ENCODE results near the gene RNF5. TPM values are rescaled to one million over a fixed set of nuclear protein-coding genes. Genes with fewer than 3 reads are reported as not detected.

The RNF5 gene
- total and polyA plus RNA-seq, 10 donors: 36.0 to 77.8 (median 56.1) TPM

DNA sequence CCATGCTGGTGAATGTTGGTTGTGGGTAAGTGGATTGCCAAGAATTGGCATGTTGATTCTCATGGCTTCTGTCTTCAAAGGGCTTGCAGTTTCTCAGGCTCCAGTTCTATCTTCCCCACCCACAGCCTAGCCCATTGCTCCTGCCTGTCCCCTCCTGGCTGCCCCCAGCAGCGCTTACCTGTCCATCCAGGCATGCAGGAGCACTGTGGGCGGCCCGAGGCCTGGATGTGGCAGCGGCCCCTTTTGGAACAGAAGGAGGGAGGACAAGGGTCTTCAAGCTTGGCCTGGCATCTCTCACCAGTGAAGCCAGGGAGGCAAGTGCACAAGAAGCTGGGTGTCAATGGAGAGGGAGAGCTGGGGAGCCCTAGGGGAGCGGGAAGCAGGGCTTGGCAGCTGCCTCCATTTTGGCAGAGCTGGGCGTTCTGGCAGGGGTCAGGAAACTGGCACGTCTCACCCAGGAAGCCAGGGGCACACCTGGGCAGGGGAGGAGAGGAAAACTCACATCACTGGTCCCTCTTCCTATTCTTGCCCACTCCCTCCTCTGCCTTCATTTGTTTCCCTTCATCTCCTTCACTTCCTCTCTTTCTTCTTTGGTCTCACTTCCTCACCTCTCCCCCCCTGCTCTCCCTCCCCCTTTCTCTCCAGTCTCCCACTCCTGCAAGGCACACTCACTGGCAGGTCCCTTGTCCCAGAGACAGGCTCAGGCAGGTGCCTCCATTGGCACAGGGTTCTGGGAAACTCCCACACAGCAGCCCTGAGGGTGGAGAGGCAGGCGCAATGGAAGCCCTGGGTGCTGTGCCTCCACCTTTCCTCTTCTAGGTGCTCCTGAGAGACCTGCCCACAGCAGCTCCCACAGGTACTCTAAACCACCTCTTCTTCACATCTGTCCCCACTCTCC is 44.4 kb downstream of the RNF5 start:
- WGBS, 5 donors: 69 to 78% (median 74%) methylated on average over 8 of the region's 8 CpGs
- Histone ChIP-seq H3K4me3 (peak overlapping the region in 2 of 8 donors; percentile 15 to 30), H3K4me1 (peaks cover 4 to 54% (median 34%) of the 10 kb centered on the region in 6 donors), H3K27me3 (replicated peaks in 1 of 7) (no peaks in the 10 kb centered on the region), H3K9me3 (no peaks in the 10 kb centered on the region), H3K36me3 (no peaks in the 10 kb centered on the region), H3K27ac (peak overlapping the region in 4 of 8 donors; percentile 54 to 75 (median 60))
- no peak for TF ChIP-seq POLR2AphosphoS5 (IDR thresholded peaks at IDR 0.05)
- DNase-seq: no peak
- intact Hi-C loops (cut with DNase I; ENCODE audit: low total_unique reads): no loop called here

DNA sequence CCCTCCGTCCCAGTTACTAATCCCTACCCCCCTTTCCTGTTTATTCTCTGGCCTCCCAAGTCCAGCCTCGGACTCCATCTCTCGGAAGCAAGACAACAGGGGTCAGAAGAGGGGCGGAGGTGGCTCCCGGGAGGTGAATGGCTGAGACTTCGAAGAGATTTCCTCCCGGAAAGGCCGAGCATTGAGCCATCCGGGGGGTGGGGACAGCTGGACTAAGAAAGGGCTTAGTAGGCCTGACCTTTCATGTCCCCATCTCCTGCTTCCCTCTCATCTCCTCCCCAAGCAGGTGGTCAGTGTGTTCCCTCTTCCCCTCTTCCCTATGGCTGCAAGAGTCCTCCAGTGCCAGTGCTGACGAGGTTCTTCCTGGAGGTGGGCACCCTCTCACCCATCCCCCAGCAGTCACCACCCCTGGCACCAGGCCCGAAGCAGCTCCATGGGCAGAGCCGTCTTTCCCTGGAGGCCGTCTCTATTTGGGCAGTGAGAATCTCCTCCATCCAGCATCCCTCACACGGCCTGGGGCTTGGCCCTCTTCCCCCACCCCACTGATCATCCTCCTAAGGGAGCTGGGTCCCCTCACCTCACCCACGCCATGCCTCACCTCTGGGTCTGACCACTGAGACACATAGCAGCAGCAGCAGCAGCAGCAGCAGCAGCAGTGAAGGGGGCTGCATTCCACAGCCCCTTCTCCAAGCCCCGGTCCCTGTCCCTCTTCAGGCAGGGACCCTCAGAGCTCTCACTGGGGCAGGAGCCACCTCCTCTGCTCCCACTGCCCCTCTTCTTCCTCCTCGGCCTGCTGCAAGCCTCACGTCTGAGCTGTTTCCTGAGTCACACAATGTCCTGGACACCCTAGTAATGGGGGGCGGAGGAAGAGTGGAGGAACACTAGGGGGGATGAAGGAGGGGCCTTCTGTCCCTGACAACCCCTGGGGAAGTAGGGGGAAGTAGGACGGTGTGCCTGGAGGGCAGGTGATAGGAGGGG is 45.3 kb downstream of the RNF5 start, which contains the start of gene NOTCH4:
Gene NOTCH4, minus strand, starts transcription at position 810 of the 978 bp plus-strand sequence. Its CDS starts 139 bp downstream, at position 671.
- no peak for DNase-seq
- Histone ChIP-seq H3K4me1 (peaks cover 4 to 57% (median 34%) of the 10 kb centered on the region in 6 donors), H3K27me3 (replicated peaks in 1 of 7) (no peaks in the 10 kb centered on the region), H3K27ac (peak within 1 kb of the TSS in 6 of 8 donors; percentile 9 to 75 (median 58)), H3K9me3 (no peaks in the 10 kb centered on the region), H3K36me3 (no peaks in the 10 kb centered on the region), H3K4me3 (peak within 1 kb of the TSS in 2 of 8 donors; percentile 15 to 30)
- 52 to 59% (median 54%) methylated on average over 18 to 20 of the region's 20 CpGs for WGBS, 5 donors
- intact Hi-C loops (cut with DNase I; ENCODE audit: low total_unique reads): no loop called here
- TF ChIP-seq POLR2AphosphoS5 (IDR thresholded peaks at IDR 0.05): peak in 1 of 3 donors; percentile 40
- TF ChIP-seq, protein P1, sequence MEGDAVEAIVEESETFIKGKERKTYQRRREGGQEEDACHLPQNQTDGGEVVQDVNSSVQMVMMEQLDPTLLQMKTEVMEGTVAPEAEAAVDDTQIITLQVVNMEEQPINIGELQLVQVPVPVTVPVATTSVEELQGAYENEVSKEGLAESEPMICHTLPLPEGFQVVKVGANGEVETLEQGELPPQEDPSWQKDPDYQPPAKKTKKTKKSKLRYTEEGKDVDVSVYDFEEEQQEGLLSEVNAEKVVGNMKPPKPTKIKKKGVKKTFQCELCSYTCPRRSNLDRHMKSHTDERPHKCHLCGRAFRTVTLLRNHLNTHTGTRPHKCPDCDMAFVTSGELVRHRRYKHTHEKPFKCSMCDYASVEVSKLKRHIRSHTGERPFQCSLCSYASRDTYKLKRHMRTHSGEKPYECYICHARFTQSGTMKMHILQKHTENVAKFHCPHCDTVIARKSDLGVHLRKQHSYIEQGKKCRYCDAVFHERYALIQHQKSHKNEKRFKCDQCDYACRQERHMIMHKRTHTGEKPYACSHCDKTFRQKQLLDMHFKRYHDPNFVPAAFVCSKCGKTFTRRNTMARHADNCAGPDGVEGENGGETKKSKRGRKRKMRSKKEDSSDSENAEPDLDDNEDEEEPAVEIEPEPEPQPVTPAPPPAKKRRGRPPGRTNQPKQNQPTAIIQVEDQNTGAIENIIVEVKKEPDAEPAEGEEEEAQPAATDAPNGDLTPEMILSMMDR (IDR thresholded peaks at IDR 0.05 in 8 of 11, conservative IDR thresholded peaks at IDR 0.05 in 3 of 11): no peak

DNA sequence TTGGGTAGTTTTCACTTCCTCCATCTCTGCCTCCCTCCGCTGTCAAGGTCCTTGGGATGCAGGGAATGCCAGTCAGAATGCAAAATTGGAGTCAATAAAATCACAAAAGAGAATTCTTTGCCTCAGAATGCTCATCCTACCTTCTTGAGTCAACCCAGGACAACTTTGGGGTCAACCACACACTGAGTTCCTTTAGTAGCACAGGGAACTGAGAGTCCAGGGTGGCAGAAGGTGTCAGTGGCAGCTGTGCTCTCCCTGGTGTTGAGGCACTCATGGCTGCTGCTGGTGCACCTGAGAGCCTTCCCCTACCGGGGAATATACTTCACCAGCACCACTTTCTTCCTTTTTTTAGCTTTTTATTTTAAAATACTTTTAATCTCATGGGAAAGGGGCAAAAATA is 46.5 kb downstream of the RNF5 start:
- intact Hi-C loops (cut with DNase I; ENCODE audit: low total_unique reads): no loop called here
- no peaks in the 10 kb centered on the region for H3K27me3 ChIP-seq (replicated peaks in 1 of 7)
- no peak for DNase-seq
- TF ChIP-seq, protein P1 (IDR thresholded peaks at IDR 0.05 in 8 of 11, conservative IDR thresholded peaks at IDR 0.05 in 3 of 11): no peak
- peak in 1 of 3 donors; percentile 23 for TF ChIP-seq POLR2AphosphoS5 (IDR thresholded peaks at IDR 0.05)
- WGBS, 5 donors: 52 to 68% (median 55%) methylated on average over 2 of the region's 2 CpGs
- H3K9me3 ChIP-seq: no peaks in the 10 kb centered on the region
- H3K27ac ChIP-seq: peak overlapping the region in 6 of 8 donors; percentile 9 to 75 (median 58)
- H3K4me3 ChIP-seq: no peak overlapping the region
- peaks cover 4 to 57% (median 34%) of the 10 kb centered on the region in 6 donors for H3K4me1 ChIP-seq
- H3K36me3 ChIP-seq: no peaks in the 10 kb centered on the region

DNA sequence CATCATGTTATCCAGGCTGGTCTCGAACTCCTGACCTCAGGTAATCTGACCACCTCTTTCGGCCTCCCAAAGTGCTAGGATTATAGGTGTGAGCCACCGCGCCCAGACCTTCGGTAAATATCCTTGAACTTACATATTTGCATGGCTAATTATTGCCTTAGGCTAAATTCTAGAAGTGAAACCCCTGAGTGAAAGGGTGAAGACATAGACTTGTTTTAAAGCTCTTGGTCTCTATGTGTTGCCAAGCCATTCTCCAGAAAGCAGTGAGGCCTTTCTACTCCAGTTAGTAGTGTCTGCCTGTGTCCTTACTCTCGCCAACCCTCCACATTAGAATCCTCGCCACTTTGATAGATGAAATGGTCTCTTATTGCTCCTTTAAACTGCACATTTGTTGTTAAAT is 48.2 kb downstream of the RNF5 start:
- DNase-seq: no peak
- 71 to 89% (median 82%) methylated on average over 7 of the region's 7 CpGs for WGBS, 5 donors
- Histone ChIP-seq H3K4me3 (no peak overlapping the region), H3K27ac (peak overlapping the region in 3 of 8 donors; percentile 32 to 56 (median 38)), H3K27me3 (replicated peaks in 1 of 7) (no peaks in the 10 kb centered on the region), H3K4me1 (peaks cover 4 to 57% (median 34%) of the 10 kb centered on the region in 6 donors), H3K36me3 (no peaks in the 10 kb centered on the region), H3K9me3 (no peaks in the 10 kb centered on the region)
- intact Hi-C loops (cut with DNase I; ENCODE audit: low total_unique reads): no loop called here
- TF ChIP-seq POLR2A (IDR thresholded peaks at IDR 0.05) (no peak), POLR2AphosphoS5 (IDR thresholded peaks at IDR 0.05) (no peak)
- TF ChIP-seq, protein P1 (IDR thresholded peaks at IDR 0.05 in 8 of 11, conservative IDR thresholded peaks at IDR 0.05 in 3 of 11): no peak
